ENCODE measurements around the gene MOV10L1.

Gene MOV10L1

GRCh38 chr22:50072714-50073538, 16.9 kb upstream of the MOV10L1 start:
- no peaks in the 10 kb centered on the region for H3K27me3 ChIP-seq (replicated peaks in 2 of 5; ENCODE audit: control insufficient read depth in 4 of 5, insufficient read depth in 5 of 5, low read length in 4 of 5)
- no peaks in the 10 kb centered on the region for H3K9me3 ChIP-seq (ENCODE audit: control extremely low read depth in 1 of 5, control insufficient read depth in 4 of 5, insufficient read depth in 2 of 5, low read depth in 1 of 5, low read length in 4 of 5)
- peaks cover 6 to 82% (median 63%) of the 10 kb centered on the region in 4 experiments for H3K36me3 ChIP-seq (ENCODE audit: control insufficient read depth in 4 of 4, insufficient read depth in 4 of 4, low read length in 3 of 4)
- no peak overlapping the region for H3K27ac ChIP-seq (ENCODE audit: insufficient read depth in 1 of 2, low read depth in 1 of 2, low read length in 2 of 2, poor library complexity in 1 of 2, severe bottlenecking in 2 of 2)
- 97% methylated on average over 26 of the region's 28 CpGs for WGBS (ENCODE audit: insufficient coverage)
- CTCF ChIA-PET, result interaction anchor here (0.6 to 1.8 kb wide), 4 partner anchors 8 to 337 kb away, joined by 3 to 11 read pairs (median 4); partner anchors contain the start of gene MLC1
- DNase-seq, result no peak
- H3K4me1 ChIP-seq (ENCODE audit: control extremely low read depth in 1 of 4, control insufficient read depth in 4 of 4, insufficient read depth in 4 of 4, low read length in 3 of 4), result no peaks in the 10 kb centered on the region
- no peak overlapping the region for H3K4me3 ChIP-seq (ENCODE audit: control insufficient read depth in 1 of 7, extremely low read depth in 1 of 7, insufficient read depth in 4 of 7, low read depth in 2 of 7, low read length in 6 of 7)
- POLR2A ChIA-PET, result no interaction called here

GRCh38 chr22:50074056-50074455, 15.8 kb upstream of the MOV10L1 start:
- WGBS (ENCODE audit: insufficient coverage), result 93% methylated on average over 16 of the region's 17 CpGs

GRCh38 chr22:50074551-50075530, 15.0 kb upstream of the MOV10L1 start:
- Histone ChIP-seq H3K27ac (ENCODE audit: insufficient read depth in 1 of 2, low read depth in 1 of 2, low read length in 2 of 2, poor library complexity in 1 of 2, severe bottlenecking in 2 of 2) (no peak overlapping the region), H3K27me3 (replicated peaks in 2 of 5; ENCODE audit: control insufficient read depth in 4 of 5, insufficient read depth in 5 of 5, low read length in 4 of 5) (no peaks in the 10 kb centered on the region), H3K4me3 (ENCODE audit: control insufficient read depth in 1 of 7, extremely low read depth in 1 of 7, insufficient read depth in 4 of 7, low read depth in 2 of 7, low read length in 6 of 7) (no peak overlapping the region), H3K4me1 (ENCODE audit: control extremely low read depth in 1 of 4, control insufficient read depth in 4 of 4, insufficient read depth in 4 of 4, low read length in 3 of 4) (no peaks in the 10 kb centered on the region), H3K9me3 (ENCODE audit: control extremely low read depth in 1 of 5, control insufficient read depth in 4 of 5, insufficient read depth in 2 of 5, low read depth in 1 of 5, low read length in 4 of 5) (no peaks in the 10 kb centered on the region), H3K36me3 (ENCODE audit: control insufficient read depth in 4 of 4, insufficient read depth in 4 of 4, low read length in 3 of 4) (peaks cover 9 to 77% (median 69%) of the 10 kb centered on the region in 4 experiments)
- 93% methylated on average over 29 of the region's 32 CpGs for WGBS (ENCODE audit: insufficient coverage)
- CTCF ChIA-PET, result interaction anchor here (1.1 to 1.5 kb wide), 4 partner anchors 8 to 31 kb away, joined by 3 to 7 read pairs (median 4); partner anchors contain the start of gene MLC1
- POLR2A ChIA-PET, result interaction anchor here (0.6 kb wide), 1 partner anchor 70 kb away, joined by 4 read pairs; no protein-coding TSS in a partner anchor
- no peak for DNase-seq

More at GRCh38 chr22:50074056-50074455, 15.8 kb upstream of the MOV10L1 start:
- DNase-seq, result no peak
- H3K4me1 ChIP-seq (ENCODE audit: control extremely low read depth in 1 of 4, control insufficient read depth in 4 of 4, insufficient read depth in 4 of 4, low read length in 3 of 4), result no peaks in the 10 kb centered on the region
- H3K36me3 ChIP-seq (ENCODE audit: control insufficient read depth in 4 of 4, insufficient read depth in 4 of 4, low read length in 3 of 4), result peaks cover 5 to 80% (median 65%) of the 10 kb centered on the region in 4 experiments
- H3K27ac ChIP-seq (ENCODE audit: insufficient read depth in 1 of 2, low read depth in 1 of 2, low read length in 2 of 2, poor library complexity in 1 of 2, severe bottlenecking in 2 of 2), result peak overlapping the region in 1 of 2 experiments; percentile 1
- H3K27me3 ChIP-seq (replicated peaks in 2 of 5; ENCODE audit: control insufficient read depth in 4 of 5, insufficient read depth in 5 of 5, low read length in 4 of 5), result no peaks in the 10 kb centered on the region
- CTCF ChIA-PET, result no interaction called here
- POLR2A ChIA-PET, result no interaction called here
- no peak overlapping the region for H3K4me3 ChIP-seq (ENCODE audit: control insufficient read depth in 1 of 7, extremely low read depth in 1 of 7, insufficient read depth in 4 of 7, low read depth in 2 of 7, low read length in 6 of 7)
- no peaks in the 10 kb centered on the region for H3K9me3 ChIP-seq (ENCODE audit: control extremely low read depth in 1 of 5, control insufficient read depth in 4 of 5, insufficient read depth in 2 of 5, low read depth in 1 of 5, low read length in 4 of 5)

DNA sequence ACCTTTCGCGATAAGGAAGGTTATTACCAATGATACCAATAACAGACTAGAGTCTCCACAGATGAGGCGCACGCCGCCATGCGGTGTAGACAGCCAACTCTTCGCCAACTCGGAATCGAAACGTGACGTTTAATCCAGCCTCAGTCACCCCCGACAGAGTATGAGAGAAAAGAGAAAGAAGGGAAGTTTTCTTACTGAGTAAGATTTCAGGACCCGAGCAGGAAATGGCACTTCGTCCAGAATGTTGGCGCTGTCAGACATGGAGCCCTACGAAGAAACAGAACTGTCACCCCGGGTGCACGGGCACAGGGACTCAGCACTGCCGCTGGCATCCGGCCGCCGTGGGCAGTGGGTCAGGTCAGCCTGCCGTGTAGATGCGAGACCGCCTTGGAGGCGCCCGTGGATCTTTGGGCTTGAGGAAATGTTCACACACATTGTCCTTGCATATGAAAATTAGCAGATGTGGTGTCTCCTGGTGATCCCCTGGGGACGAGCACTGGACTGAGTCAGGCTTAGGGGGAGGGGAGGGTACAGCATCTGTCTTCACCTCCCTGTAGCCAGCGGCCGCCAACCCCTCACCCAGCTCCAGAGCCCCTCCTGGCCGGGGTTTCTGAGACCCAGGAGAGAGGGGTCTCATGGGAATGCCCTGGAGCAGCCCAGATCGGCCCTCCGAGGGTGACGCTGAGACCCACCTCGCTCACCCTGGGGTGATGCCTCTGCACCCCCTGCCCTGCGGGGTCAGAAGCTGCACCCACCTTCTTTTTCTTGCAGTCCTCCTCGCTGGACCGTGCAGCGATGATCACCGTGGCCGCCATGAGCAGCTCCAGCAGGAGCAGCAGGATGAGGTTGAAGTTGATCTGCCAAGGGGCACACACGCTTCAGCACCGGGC, 12.9 kb upstream of the MOV10L1 start:
- Histone ChIP-seq H3K9me3 (ENCODE audit: control extremely low read depth in 1 of 5, control insufficient read depth in 4 of 5, insufficient read depth in 2 of 5, low read depth in 1 of 5, low read length in 4 of 5) (no peaks in the 10 kb centered on the region), H3K4me3 (ENCODE audit: control insufficient read depth in 1 of 7, extremely low read depth in 1 of 7, insufficient read depth in 4 of 7, low read depth in 2 of 7, low read length in 6 of 7) (no peak overlapping the region), H3K27me3 (replicated peaks in 2 of 5; ENCODE audit: control insufficient read depth in 4 of 5, insufficient read depth in 5 of 5, low read length in 4 of 5) (no peaks in the 10 kb centered on the region), H3K27ac (ENCODE audit: insufficient read depth in 1 of 2, low read depth in 1 of 2, low read length in 2 of 2, poor library complexity in 1 of 2, severe bottlenecking in 2 of 2) (no peak overlapping the region), H3K4me1 (ENCODE audit: control extremely low read depth in 1 of 4, control insufficient read depth in 4 of 4, insufficient read depth in 4 of 4, low read length in 3 of 4) (peaks cover 0 to 8% (median 5%) of the 10 kb centered on the region in 4 experiments), H3K36me3 (ENCODE audit: control insufficient read depth in 4 of 4, insufficient read depth in 4 of 4, low read length in 3 of 4) (peaks cover 8 to 69% (median 62%) of the 10 kb centered on the region in 4 experiments)
- CTCF ChIA-PET, result interaction anchor here (1.3 to 1.4 kb wide), 2 partner anchors 12 to 47 kb away, joined by 3 to 4 read pairs; no protein-coding TSS in a partner anchor
- WGBS (ENCODE audit: insufficient coverage), result 92% methylated on average over 34 of the region's 43 CpGs
- no peak for DNase-seq
- POLR2A ChIA-PET, result interaction anchor here (1.0 kb wide), 1 partner anchor 9 kb away, joined by 3 read pairs; the partner anchor contains the start of gene MLC1

DNA sequence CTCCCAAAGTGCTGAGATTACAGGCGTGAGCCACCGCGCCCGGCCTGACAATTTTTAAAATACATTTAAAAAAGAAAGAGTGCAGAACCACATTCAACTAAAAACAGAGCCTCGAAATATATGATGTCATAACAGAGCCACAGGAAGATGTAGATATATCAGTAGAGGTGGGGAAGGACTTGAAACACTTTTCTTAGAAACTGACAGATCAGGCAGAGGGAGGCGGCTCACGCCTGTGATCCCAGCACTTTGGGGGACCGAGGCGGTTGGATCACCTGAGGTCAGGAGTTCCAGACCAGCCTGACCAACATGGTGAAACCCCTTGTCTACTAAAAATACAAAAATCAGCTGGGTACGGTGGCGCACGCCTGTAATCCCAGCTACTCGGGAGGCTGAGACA, 11.6 kb upstream of the MOV10L1 start:
- H3K27me3 ChIP-seq (replicated peaks in 2 of 5; ENCODE audit: control insufficient read depth in 4 of 5, insufficient read depth in 5 of 5, low read length in 4 of 5), result no peaks in the 10 kb centered on the region
- no peaks in the 10 kb centered on the region for H3K9me3 ChIP-seq (ENCODE audit: control extremely low read depth in 1 of 5, control insufficient read depth in 4 of 5, insufficient read depth in 2 of 5, low read depth in 1 of 5, low read length in 4 of 5)
- peaks cover 8 to 66% (median 55%) of the 10 kb centered on the region in 4 experiments for H3K36me3 ChIP-seq (ENCODE audit: control insufficient read depth in 4 of 4, insufficient read depth in 4 of 4, low read length in 3 of 4)
- WGBS (ENCODE audit: insufficient coverage), result 100% methylated on average over 8 of the region's 13 CpGs
- peaks cover 0 to 17% (median 10%) of the 10 kb centered on the region in 4 experiments for H3K4me1 ChIP-seq (ENCODE audit: control extremely low read depth in 1 of 4, control insufficient read depth in 4 of 4, insufficient read depth in 4 of 4, low read length in 3 of 4)
- ChIA-PET CTCF (no interaction called here), POLR2A (no interaction called here)
- DNase-seq, result no peak
- no peak overlapping the region for H3K27ac ChIP-seq (ENCODE audit: insufficient read depth in 1 of 2, low read depth in 1 of 2, low read length in 2 of 2, poor library complexity in 1 of 2, severe bottlenecking in 2 of 2)
- no peak overlapping the region for H3K4me3 ChIP-seq (ENCODE audit: control insufficient read depth in 1 of 7, extremely low read depth in 1 of 7, insufficient read depth in 4 of 7, low read depth in 2 of 7, low read length in 6 of 7)

DNA sequence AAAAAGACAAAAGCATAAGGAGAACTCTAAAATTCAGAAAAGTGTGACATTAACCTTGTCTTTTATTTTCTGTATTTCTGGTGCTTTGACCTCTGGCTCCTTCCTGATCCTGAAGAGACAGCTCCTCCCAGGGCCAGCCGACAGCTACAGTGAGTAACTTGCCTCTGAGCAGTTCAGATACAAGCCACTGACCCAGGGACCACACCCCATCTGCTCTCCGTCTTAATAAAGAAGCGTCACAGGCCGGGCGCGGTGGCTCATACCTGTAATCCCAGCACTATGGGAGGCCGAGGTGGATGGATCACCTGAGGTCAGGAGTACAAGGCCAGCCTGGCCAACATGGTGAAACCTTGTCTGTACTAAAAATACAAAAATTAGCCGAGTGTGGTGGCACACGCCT, 11.0 kb upstream of the MOV10L1 start:
- POLR2A ChIA-PET, result no interaction called here
- CTCF ChIA-PET, result no interaction called here

More for the DNA sequence above, 11.0 kb upstream of the MOV10L1 start:
- H3K27ac ChIP-seq (ENCODE audit: insufficient read depth in 1 of 2, low read depth in 1 of 2, low read length in 2 of 2, poor library complexity in 1 of 2, severe bottlenecking in 2 of 2), result no peak overlapping the region
- H3K4me3 ChIP-seq (ENCODE audit: control insufficient read depth in 1 of 7, extremely low read depth in 1 of 7, insufficient read depth in 4 of 7, low read depth in 2 of 7, low read length in 6 of 7), result no peak overlapping the region
- H3K4me1 ChIP-seq (ENCODE audit: control extremely low read depth in 1 of 4, control insufficient read depth in 4 of 4, insufficient read depth in 4 of 4, low read length in 3 of 4), result peaks cover 0 to 22% (median 15%) of the 10 kb centered on the region in 4 experiments
- no peak for DNase-seq
- no peaks in the 10 kb centered on the region for H3K27me3 ChIP-seq (replicated peaks in 2 of 5; ENCODE audit: control insufficient read depth in 4 of 5, insufficient read depth in 5 of 5, low read length in 4 of 5)
- no peaks in the 10 kb centered on the region for H3K9me3 ChIP-seq (ENCODE audit: control extremely low read depth in 1 of 5, control insufficient read depth in 4 of 5, insufficient read depth in 2 of 5, low read depth in 1 of 5, low read length in 4 of 5)
- H3K36me3 ChIP-seq (ENCODE audit: control insufficient read depth in 4 of 4, insufficient read depth in 4 of 4, low read length in 3 of 4), result peaks cover 8 to 67% (median 54%) of the 10 kb centered on the region in 4 experiments
- WGBS (ENCODE audit: insufficient coverage), result 98% methylated on average over 9 of the region's 9 CpGs
